Measurements from ENCODE around the gene PNKD.

The PNKD gene

DNA sequence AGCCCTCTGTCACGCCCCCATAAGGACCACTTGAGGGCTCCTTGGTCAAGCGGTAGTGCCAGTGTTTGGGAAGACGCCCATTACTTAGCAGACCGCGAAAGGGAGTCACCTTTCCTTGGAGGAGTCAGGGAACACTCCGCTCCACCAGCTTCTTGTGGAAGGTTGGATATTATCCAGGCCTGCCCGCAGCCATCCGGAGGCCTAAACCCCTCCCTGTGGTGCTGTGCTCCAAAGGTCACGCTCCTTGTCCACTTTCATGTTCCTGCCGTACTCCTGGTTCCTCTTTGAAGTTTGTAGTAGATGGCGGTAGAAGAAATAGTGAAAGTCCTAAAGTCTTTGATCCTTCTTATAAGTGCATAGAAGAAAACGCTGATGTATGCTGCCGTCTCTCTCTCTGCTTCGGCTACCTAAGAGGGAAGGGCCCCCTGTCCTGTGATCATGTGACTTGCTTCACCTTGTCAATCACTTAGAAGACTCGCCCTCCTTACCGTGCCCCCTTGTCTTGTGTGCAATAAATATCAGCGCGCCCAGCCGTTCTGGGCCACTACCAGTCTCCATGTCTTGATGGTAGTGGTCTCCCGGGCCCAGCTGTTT is 84.6 kb downstream of the PNKD start:
- peaks cover 5% of the 10 kb centered on the region for H3K27me3 Mint-ChIP-seq (ENCODE audit: low read depth)
- H3K36me3 Mint-ChIP-seq (ENCODE audit: low read depth), result no peaks in the 10 kb centered on the region
- H3K4me1 Mint-ChIP-seq, result peaks cover 17% of the 10 kb centered on the region
- H3K9me3 Mint-ChIP-seq, result peaks cover 11% of the 10 kb centered on the region
- H3K4me3 Mint-ChIP-seq, result peak overlapping the region; percentile 29 to 43 (median 38)
- peak overlapping the region; percentile 72 to 92 (median 86) for H3K27ac Mint-ChIP-seq
- TF ChIP-seq, protein P1, sequence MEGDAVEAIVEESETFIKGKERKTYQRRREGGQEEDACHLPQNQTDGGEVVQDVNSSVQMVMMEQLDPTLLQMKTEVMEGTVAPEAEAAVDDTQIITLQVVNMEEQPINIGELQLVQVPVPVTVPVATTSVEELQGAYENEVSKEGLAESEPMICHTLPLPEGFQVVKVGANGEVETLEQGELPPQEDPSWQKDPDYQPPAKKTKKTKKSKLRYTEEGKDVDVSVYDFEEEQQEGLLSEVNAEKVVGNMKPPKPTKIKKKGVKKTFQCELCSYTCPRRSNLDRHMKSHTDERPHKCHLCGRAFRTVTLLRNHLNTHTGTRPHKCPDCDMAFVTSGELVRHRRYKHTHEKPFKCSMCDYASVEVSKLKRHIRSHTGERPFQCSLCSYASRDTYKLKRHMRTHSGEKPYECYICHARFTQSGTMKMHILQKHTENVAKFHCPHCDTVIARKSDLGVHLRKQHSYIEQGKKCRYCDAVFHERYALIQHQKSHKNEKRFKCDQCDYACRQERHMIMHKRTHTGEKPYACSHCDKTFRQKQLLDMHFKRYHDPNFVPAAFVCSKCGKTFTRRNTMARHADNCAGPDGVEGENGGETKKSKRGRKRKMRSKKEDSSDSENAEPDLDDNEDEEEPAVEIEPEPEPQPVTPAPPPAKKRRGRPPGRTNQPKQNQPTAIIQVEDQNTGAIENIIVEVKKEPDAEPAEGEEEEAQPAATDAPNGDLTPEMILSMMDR (IDR thresholded peaks at IDR 0.05; ENCODE audit: unreplicated experiment in 3 of 3), result no peak

DNA sequence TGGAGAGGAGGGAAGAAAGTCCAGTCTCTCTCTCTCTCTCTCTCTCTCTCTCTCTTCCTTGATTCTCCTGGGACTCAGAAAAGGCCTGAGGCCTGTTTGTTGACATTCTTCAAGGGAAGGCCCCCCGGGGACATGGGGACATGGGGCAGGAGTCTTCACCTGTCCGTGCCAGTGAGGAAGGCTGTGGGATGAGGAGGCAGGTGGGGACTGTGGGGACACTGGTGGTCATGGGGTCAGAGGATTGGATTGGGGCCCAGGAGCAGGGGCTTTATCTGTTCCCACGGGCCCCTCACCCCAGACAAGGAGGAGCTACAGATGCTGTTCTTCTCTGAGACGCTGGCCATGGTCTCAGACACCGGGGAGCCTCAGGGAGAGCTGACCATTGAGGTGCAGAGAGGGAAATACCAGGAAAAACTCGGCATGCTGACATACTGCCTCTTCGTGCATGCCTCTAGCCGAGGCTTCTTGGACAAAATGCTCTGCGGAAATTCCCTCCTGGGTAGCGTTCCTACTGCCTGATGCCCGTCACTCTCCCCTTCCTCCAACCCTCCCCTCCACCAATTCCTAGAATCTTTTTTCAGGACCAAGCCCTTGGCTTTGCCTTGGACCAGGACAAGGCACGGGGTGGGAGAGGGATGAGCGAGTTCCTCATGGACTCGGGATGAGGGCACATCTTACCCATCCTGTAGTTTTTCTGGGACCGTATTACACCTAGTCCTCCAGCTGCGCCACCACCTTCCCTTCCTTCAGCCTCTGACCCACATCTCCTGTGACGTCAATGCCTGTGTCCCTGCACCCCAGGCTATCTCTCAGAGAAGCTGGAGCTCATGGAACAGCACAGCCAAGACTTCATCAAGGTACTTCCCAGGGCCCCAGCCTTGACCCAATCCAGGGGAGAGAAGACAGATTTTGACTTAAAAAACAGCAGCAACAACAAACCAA is 87.2 kb downstream of the PNKD start:
- Mint-ChIP-seq H3K27me3 (ENCODE audit: low read depth) (peaks cover 5% of the 10 kb centered on the region), H3K4me1 (peaks cover 17% of the 10 kb centered on the region), H3K9me3 (peaks cover 4% of the 10 kb centered on the region), H3K36me3 (ENCODE audit: low read depth) (no peaks in the 10 kb centered on the region), H3K4me3 (peak overlapping the region; percentile 64 to 77 (median 77)), H3K27ac (peak overlapping the region; percentile 82 to 97 (median 97))
- TF ChIP-seq, protein P1 (IDR thresholded peaks at IDR 0.05; ENCODE audit: unreplicated experiment in 3 of 3), result no peak

DNA sequence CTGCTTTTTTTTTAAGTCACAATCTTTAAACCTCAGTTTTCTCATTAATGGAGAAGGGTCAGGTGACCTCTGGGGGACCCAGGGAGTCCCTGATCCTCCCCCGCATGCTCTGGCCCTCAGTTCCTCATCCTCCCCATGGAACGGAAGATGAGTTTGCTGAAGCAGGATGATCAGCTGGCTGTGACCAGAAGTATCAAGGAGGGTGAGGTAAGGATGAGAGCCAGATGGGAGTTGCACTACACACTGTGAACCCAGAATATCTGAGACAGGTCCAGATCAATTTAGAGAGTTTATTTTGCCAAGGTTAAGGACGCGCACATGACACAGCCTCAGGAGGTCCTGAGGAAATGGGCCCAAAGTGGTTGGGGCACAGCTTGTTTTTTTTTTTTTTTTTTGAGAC is 90.1 kb downstream of the PNKD start:
- H3K27me3 Mint-ChIP-seq (ENCODE audit: low read depth), result no peaks in the 10 kb centered on the region
- peak overlapping the region in 1 of 3 experiments; percentile 6 for H3K4me3 Mint-ChIP-seq
- peaks cover 17% of the 10 kb centered on the region for H3K4me1 Mint-ChIP-seq
- no peaks in the 10 kb centered on the region for H3K9me3 Mint-ChIP-seq
- TF ChIP-seq, protein P1 (IDR thresholded peaks at IDR 0.05; ENCODE audit: unreplicated experiment in 3 of 3), result no peak
- H3K36me3 Mint-ChIP-seq (ENCODE audit: low read depth), result no peaks in the 10 kb centered on the region
- peak overlapping the region; percentile 16 to 88 (median 87) for H3K27ac Mint-ChIP-seq

DNA sequence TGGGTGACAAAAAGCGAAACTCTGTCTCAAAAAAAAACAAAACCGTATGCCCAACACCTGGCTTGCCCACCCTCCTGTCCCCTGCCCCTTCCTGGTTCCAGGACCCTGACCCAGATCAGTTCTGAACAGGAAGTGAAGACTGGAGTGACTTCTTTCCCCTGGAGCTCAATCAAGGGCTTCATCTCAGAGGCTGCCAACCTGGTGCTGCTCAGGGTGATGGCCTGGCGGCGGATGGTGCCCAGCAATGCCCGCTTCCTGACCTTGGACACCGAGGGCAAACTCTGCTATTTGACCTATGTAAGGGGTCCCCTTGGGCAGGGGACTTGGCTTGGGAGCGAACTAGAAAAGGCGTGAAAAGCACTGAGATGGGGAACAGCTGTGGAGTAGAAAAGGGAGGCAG is 92.3 kb downstream of the PNKD start:
- peak overlapping the region in 2 of 3 experiments; percentile 51 to 89 for H3K27ac Mint-ChIP-seq
- no peak overlapping the region for H3K4me3 Mint-ChIP-seq
- no peaks in the 10 kb centered on the region for H3K36me3 Mint-ChIP-seq (ENCODE audit: low read depth)
- no peaks in the 10 kb centered on the region for H3K9me3 Mint-ChIP-seq
- H3K4me1 Mint-ChIP-seq, result peaks cover 5% of the 10 kb centered on the region
- H3K27me3 Mint-ChIP-seq (ENCODE audit: low read depth), result no peaks in the 10 kb centered on the region
- TF ChIP-seq, protein P1 (IDR thresholded peaks at IDR 0.05; ENCODE audit: unreplicated experiment in 3 of 3), result no peak

DNA sequence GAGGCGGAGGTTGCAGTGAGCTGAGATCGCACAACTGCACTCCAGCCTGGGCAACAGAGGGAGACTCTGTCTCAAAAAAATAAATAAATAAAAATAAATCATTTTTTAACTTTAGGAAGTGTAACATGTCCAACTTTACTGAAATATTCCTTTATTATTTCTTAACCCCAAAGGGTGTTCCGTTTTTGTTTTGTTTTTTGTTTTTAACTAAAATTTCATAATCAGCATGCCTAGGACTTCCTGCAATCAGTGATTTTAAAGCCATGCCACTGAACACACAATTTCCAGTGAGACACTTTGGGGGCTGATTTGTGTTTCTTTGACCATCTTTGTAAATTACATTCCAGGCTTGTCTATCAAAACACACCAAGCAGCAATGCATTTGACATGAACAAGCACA is 93.4 kb downstream of the PNKD start:
- TF ChIP-seq, protein P1 (IDR thresholded peaks at IDR 0.05; ENCODE audit: unreplicated experiment in 3 of 3), result no peak
- Mint-ChIP-seq H3K27me3 (ENCODE audit: low read depth) (peaks cover 4% of the 10 kb centered on the region), H3K9me3 (no peaks in the 10 kb centered on the region), H3K4me3 (no peak overlapping the region), H3K27ac (peak overlapping the region; percentile 38 to 91 (median 83)), H3K36me3 (ENCODE audit: low read depth) (no peaks in the 10 kb centered on the region), H3K4me1 (peaks cover 1% of the 10 kb centered on the region)

All from nephron (organoid).